Lung microvascular endothelial cell (primary cell): Measurements from ENCODE around the gene XG. TPM values are rescaled to one million over a fixed set of nuclear protein-coding genes. Genes with fewer than 3 reads are reported as not detected.
"Not testable (repeated sequence)": the region's sequence is repeated elsewhere in the genome, so short reads cannot be mapped to it uniquely, and the experiment has no call there.

Experiments
- DNase-seq, 2 donors: peaks; one replicate each; pipeline versions ENCODE4 v3.0.0 to v3.0.0-alpha.2; 2010; ENCODE audit warnings: low read depth in 2 of 2
- total RNA-seq: library from RNA; depleted of rRNA; stranded (reverse); fragments of >200 nt; gene quantifications from 2 replicates; pipeline ENCODE4 v1.2.1, GENCODE V29; 2014

Gene XG
- total RNA-seq, 1 donor from 2014 or later = not detected

- not testable (repeated sequence) for DNase-seq
Measured at GRCh38 chrX:2780472-2781225, 28.8 kb downstream of the XG start.

GRCh38 chrX:2781226-2781571 is 29.4 kb downstream of the XG start:
- no peak for DNase-seq

- DNase-seq = peak in 1 of 2 donors; percentile 35
Measured at GRCh38 chrX:2781698-2782097, 29.9 kb downstream of the XG start.

GRCh38 chrX:2782171-2782570 is 30.3 kb downstream of the XG start:
- DNase-seq = no peak

- DNase-seq = no peak
Measured at GRCh38 chrX:2782778-2783177, 30.9 kb downstream of the XG start.

GRCh38 chrX:2784026-2784425 is 32.2 kb downstream of the XG start:
- no peak for DNase-seq

- no peak for DNase-seq
Measured at GRCh38 chrX:2785538-2785937, 33.7 kb downstream of the XG start.

GRCh38 chrX:2788980-2789379 is 37.1 kb downstream of the XG start:
- DNase-seq = no peak

GRCh38 chrX:2789569-2789968 is 37.7 kb downstream of the XG start:
- DNase-seq = no peak

- DNase-seq = no peak
Measured at GRCh38 chrX:2793752-2794151, 41.9 kb downstream of the XG start.

- DNase-seq = no peak
Measured at GRCh38 chrX:2794336-2794735, 42.5 kb downstream of the XG start.

- not testable (repeated sequence) for DNase-seq
Measured at GRCh38 chrX:2796808-2797207, 45.0 kb downstream of the XG start.

- no peak for DNase-seq
Measured at GRCh38 chrX:2799369-2799768, 47.5 kb downstream of the XG start.

GRCh38 chrX:2799980-2800379 is 48.1 kb downstream of the XG start:
- not testable (repeated sequence) for DNase-seq

- DNase-seq = no peak
Measured at GRCh38 chrX:2801223-2801622, 49.4 kb downstream of the XG start.

- not testable (repeated sequence) for DNase-seq
Measured at GRCh38 chrX:2802376-2803090, 50.7 kb downstream of the XG start.

GRCh38 chrX:2803486-2803885 is 51.6 kb downstream of the XG start:
- DNase-seq = not testable (repeated sequence)

GRCh38 chrX:2804106-2804843 is 52.4 kb downstream of the XG start:
- not testable (repeated sequence) for DNase-seq

- peak; percentile 7 to 17 for DNase-seq
Measured at GRCh38 chrX:2804858-2805257, 53.0 kb downstream of the XG start.

- DNase-seq = no peak
Measured at GRCh38 chrX:2811271-2811670, 59.4 kb downstream of the XG start.

GRCh38 chrX:2812161-2812907 is 60.5 kb downstream of the XG start:
- DNase-seq = peak; percentile 27 to 54

GRCh38 chrX:2817036-2817435 is 65.2 kb downstream of the XG start:
- DNase-seq = no peak
